Measurements from ENCODE around the gene SNAPC2.
A peak's percentile ranks its signal among the peaks of the same experiment; 100 is the strongest.

GRCh38 chr19:7970716-7971448 is 50.7 kb downstream of the SNAPC2 start:
- TF ChIP-seq, protein P1, sequence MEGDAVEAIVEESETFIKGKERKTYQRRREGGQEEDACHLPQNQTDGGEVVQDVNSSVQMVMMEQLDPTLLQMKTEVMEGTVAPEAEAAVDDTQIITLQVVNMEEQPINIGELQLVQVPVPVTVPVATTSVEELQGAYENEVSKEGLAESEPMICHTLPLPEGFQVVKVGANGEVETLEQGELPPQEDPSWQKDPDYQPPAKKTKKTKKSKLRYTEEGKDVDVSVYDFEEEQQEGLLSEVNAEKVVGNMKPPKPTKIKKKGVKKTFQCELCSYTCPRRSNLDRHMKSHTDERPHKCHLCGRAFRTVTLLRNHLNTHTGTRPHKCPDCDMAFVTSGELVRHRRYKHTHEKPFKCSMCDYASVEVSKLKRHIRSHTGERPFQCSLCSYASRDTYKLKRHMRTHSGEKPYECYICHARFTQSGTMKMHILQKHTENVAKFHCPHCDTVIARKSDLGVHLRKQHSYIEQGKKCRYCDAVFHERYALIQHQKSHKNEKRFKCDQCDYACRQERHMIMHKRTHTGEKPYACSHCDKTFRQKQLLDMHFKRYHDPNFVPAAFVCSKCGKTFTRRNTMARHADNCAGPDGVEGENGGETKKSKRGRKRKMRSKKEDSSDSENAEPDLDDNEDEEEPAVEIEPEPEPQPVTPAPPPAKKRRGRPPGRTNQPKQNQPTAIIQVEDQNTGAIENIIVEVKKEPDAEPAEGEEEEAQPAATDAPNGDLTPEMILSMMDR (IDR thresholded peaks at IDR 0.05) = peak; percentile 89
- no peak for TF ChIP-seq POLR2AphosphoS5 (IDR thresholded peaks at IDR 0.05; ENCODE audit: low read depth, low read length)
- TF ChIP-seq, protein P2, sequence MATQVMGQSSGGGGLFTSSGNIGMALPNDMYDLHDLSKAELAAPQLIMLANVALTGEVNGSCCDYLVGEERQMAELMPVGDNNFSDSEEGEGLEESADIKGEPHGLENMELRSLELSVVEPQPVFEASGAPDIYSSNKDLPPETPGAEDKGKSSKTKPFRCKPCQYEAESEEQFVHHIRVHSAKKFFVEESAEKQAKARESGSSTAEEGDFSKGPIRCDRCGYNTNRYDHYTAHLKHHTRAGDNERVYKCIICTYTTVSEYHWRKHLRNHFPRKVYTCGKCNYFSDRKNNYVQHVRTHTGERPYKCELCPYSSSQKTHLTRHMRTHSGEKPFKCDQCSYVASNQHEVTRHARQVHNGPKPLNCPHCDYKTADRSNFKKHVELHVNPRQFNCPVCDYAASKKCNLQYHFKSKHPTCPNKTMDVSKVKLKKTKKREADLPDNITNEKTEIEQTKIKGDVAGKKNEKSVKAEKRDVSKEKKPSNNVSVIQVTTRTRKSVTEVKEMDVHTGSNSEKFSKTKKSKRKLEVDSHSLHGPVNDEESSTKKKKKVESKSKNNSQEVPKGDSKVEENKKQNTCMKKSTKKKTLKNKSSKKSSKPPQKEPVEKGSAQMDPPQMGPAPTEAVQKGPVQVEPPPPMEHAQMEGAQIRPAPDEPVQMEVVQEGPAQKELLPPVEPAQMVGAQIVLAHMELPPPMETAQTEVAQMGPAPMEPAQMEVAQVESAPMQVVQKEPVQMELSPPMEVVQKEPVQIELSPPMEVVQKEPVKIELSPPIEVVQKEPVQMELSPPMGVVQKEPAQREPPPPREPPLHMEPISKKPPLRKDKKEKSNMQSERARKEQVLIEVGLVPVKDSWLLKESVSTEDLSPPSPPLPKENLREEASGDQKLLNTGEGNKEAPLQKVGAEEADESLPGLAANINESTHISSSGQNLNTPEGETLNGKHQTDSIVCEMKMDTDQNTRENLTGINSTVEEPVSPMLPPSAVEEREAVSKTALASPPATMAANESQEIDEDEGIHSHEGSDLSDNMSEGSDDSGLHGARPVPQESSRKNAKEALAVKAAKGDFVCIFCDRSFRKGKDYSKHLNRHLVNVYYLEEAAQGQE (IDR thresholded peaks at IDR 0.05; ENCODE audit: insufficient read depth in 1 of 2, low read depth in 2 of 2, low read length in 1 of 2) = no peak

All from Panc1 (cell line).